IPS-20b (cell line): ENCODE measurements around the gene SLC6A19.

Experiments used
- H3K27ac ChIP-seq: one replicate; pipeline ENCODE4 v1.5.1; 2013; ENCODE audit warnings: low read length
- H3K27me3 ChIP-seq: 2 replicates; pipeline ENCODE4 v1.6.1; 2013; ENCODE audit warnings: mild to moderate bottlenecking, low read length, inconsistent platforms; ENCODE audit not compliant: insufficient read depth
- H3K36me3 ChIP-seq: 2 replicates; pipeline ENCODE4 v1.6.1; 2013; ENCODE audit warnings: low read depth, mild to moderate bottlenecking, inconsistent platforms, low read length, moderate library complexity; ENCODE audit not compliant: insufficient read depth
- H3K4me1 ChIP-seq: 2 replicates; pipeline ENCODE4 v1.6.1; 2013; ENCODE audit warnings: mild to moderate bottlenecking, control low read depth, inconsistent platforms, low read length, moderate library complexity; ENCODE audit not compliant: insufficient read depth
- H3K4me3 ChIP-seq: 2 replicates; pipeline ENCODE4 v1.5.1; 2013; ENCODE audit warnings: mild to moderate bottlenecking, low read length, inconsistent platforms
- H3K9ac ChIP-seq: 2 replicates; pipeline ENCODE4 v1.6.1; 2013; ENCODE audit warnings: low read depth, mild to moderate bottlenecking, inconsistent platforms, low read length, moderate library complexity
- H3K9me3 ChIP-seq: 2 replicates; pipeline ENCODE4 v1.6.1; 2013; ENCODE audit warnings: mild to moderate bottlenecking, low read depth, low read length, inconsistent platforms; ENCODE audit not compliant: insufficient read depth

Gene SLC6A19

DNA sequence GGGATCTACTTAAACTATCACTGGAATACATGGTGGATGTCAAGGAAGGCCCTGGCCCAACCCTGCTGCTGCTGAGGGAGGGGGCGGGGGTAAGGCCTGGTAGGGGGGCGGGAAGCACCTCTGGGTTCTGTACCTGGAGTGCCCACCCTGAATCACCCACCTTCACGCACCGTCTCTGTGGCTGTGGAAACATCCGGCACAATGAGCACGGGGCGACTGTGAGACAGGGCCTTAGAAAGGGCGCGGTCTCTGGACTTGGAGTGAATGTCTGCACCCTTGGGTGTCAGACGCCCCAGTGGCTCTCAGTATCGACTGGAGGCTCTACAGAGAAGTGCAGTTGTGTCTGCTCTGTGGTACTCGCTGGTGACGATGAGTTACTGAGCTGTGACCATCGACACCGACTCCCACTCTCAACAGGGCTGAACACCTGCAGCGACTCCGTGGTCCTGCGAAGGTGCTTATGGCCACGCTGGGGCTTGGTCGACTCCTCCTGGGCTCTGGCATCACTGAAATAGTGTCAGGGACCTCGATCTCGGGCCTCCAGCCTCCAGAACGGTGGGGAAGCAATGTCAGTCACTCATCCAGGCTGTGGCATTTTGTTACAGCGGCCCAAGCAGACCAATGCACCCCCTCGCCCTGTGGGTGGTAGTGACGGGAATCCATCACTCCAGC lies 25.5 kb upstream of the SLC6A19 start:
- Histone ChIP-seq H3K4me1 (no peaks in the 10 kb centered on the region), H3K27me3 (no peaks in the 10 kb centered on the region; the same call in 1 of the 2 replicates), H3K4me3 (no peak overlapping the region), H3K27ac (no peak overlapping the region), H3K9me3 (no peaks in the 10 kb centered on the region), H3K9ac (no peak overlapping the region), H3K36me3 (no peaks in the 10 kb centered on the region)

DNA sequence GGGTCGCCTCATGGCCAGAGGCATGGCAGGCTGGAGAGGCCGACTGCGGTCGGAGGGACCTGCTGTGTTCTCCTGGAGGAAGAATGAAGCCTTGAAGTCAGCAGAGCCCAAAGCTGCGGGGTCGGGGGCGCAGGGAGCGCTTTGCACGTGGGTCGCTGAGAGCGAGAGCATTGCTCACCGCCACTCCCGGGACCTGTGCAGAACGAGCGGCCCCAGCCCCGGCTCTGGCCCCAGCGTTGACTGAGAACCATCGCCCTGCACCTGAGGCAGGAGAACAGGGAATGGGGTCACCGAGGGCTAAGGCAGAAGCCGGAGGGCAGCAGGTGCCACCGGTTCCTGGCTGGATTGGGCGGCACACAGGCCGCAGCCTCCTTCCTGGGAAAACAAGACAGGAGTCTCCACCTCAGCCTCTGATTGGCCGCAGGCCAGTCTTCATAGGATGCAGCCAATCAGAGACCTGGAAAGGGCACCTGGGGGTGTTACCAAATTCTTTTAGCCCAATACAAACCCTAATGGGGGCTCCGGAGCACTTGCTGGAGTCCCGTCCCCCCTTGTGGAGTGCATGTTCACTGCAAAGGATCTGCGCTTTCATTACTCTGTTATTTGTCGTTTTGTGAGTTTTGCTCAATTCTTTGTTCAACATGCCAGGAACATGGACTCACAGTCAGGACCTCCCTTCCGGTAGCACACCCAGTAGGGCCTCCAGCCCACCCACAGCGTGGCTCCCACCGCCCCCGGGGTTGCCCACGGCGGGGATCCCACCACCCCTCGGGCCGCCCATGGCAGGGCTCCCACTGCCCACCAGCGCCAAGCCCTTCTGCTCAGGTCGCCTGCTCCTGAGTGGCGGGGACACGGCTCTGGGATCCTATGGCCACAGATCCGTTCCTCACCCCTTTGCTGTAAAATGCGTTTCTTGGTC lies 24.7 kb upstream of the SLC6A19 start:
- Histone ChIP-seq H3K36me3 (no peaks in the 10 kb centered on the region), H3K4me1 (no peaks in the 10 kb centered on the region)

DNA sequence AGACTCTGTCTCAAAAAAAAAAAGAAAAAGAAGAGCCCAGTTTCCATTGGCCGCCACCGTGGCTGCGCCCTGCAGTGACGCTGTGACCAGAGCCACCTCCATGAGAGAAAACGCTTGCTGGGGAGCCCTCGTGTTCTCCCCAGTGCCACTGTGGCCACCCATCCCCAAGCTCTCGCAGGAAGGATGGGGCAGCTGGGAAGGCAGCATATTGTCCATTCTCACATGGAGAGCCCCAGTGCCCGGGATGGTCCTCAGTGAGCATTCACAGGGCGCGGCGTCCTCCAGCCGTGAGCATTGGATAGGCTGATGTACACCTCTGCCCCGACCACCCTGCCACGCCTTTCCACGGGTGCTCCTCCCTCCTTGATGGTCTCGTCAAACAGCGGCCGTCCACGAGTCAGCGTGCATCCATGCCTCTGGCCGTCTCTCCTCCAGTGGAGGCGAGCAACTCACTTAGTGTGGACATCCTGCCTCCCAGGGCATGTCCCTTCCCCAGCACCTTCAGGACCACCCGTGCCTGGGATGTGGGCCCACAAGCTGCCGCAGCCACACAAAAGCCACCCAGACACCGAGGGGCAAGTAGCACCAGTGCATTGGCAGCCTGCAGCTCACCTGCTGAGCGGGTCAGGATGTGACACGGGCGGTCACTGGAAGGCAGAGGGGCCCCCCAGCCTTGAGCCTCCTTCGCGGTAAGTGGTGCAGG lies 23.4 kb upstream of the SLC6A19 start:
- no peak overlapping the region for H3K27ac ChIP-seq
- H3K4me1 ChIP-seq: no peaks in the 10 kb centered on the region
- H3K9ac ChIP-seq: no peak overlapping the region
- no peaks in the 10 kb centered on the region for H3K36me3 ChIP-seq
- no peaks in the 10 kb centered on the region for H3K9me3 ChIP-seq
- H3K27me3 ChIP-seq: no peaks in the 10 kb centered on the region; the same call in 1 of the 2 replicates
- no peak overlapping the region for H3K4me3 ChIP-seq

More for the DNA sequence above, 24.7 kb upstream of the SLC6A19 start:
- no peak overlapping the region for H3K9ac ChIP-seq
- H3K9me3 ChIP-seq: no peaks in the 10 kb centered on the region
- no peak overlapping the region for H3K27ac ChIP-seq
- H3K4me3 ChIP-seq: no peak overlapping the region
- no peaks in the 10 kb centered on the region; the same call in 1 of the 2 replicates for H3K27me3 ChIP-seq

DNA sequence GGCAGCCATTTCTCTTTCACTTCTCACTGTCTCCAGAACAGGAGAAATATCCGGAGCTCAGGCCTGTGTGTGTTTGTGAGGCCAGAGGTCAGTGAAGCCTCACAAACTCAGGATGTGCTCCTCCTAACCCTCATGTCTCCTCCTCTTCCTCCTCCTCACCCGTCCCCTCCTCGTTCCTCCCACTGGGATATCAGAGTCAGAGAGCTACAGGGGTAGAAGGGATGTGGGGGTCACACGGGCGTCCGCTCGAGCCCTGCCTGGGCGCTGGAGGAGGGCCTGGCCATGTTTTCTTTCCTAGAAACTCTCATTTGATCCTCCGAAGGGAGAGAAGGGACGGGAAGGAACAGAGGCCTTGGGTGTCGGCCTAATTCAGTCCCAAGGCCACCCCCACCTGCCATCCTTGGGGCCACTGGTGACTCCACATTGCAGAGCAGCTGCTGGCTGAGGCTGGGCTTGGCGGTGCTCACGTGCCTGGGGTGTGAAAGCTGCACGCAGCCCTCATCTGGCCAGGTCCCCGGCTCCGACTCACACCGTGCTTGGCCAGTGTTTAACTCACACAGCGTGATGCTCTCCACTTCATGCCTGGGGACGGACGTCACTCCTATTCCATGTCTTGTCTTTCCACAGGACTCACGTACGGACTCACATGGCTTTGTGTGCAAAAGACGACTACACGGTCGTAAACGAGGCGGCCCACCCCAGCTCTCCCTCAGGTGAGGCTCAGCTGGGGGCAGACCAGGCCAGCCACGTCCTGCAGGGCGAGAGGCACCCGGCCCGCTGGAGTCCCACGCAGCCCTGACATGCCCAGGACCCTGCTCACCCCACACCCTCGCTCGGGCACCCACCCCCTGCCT lies 22.6 kb upstream of the SLC6A19 start:
- Histone ChIP-seq H3K9me3 (no peaks in the 10 kb centered on the region), H3K27ac (no peak overlapping the region), H3K27me3 (no peaks in the 10 kb centered on the region; the same call in 1 of the 2 replicates), H3K36me3 (no peaks in the 10 kb centered on the region), H3K4me3 (no peak overlapping the region), H3K9ac (no peak overlapping the region), H3K4me1 (no peaks in the 10 kb centered on the region)

DNA sequence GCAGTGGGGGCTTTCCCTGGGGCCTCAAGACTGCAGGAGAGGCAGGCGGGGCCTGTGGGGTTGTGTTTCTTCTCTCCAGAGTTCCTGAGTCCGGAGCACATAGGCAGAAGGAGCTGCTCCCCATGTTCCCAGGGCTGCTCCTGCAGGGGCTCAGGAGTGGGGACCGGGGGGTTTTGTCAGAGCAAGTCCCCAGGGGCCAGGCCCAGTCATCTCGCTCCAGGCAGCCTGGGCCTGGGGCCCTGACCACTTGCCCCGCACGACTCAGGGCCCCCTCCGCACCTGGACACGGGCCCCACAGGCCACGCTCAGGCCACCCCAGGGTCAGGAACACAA lies 22.0 kb upstream of the SLC6A19 start:
- Histone ChIP-seq H3K9me3 (no peaks in the 10 kb centered on the region), H3K9ac (no peak overlapping the region), H3K36me3 (no peaks in the 10 kb centered on the region), H3K27me3 (no peaks in the 10 kb centered on the region), H3K4me1 (no peaks in the 10 kb centered on the region), H3K4me3 (no peak overlapping the region), H3K27ac (no peak overlapping the region)

DNA sequence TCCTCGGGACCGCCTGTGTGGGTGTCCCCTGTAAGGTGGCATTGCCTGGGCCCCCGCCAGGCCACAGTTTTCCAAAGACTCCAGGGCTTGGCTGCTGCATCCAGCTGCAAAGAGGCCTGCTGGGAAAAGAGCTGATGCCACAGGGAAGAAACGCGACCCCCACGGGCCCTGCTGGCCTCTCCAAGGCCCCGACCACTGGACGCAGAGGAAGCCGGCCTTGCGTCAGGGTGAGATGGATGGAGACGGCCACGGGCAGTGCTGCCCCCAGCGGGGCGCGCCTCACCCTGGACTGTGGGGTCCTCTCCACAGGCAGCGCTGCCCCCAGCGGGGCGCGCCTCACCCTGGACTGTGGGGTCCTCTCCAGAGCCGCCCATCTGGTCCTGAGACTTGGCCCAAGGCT lies 21.3 kb upstream of the SLC6A19 start:
- Histone ChIP-seq H3K36me3 (no peaks in the 10 kb centered on the region), H3K27me3 (no peaks in the 10 kb centered on the region), H3K4me3 (no peak overlapping the region), H3K9me3 (no peaks in the 10 kb centered on the region), H3K27ac (no peak overlapping the region), H3K9ac (no peak overlapping the region), H3K4me1 (no peaks in the 10 kb centered on the region)

DNA sequence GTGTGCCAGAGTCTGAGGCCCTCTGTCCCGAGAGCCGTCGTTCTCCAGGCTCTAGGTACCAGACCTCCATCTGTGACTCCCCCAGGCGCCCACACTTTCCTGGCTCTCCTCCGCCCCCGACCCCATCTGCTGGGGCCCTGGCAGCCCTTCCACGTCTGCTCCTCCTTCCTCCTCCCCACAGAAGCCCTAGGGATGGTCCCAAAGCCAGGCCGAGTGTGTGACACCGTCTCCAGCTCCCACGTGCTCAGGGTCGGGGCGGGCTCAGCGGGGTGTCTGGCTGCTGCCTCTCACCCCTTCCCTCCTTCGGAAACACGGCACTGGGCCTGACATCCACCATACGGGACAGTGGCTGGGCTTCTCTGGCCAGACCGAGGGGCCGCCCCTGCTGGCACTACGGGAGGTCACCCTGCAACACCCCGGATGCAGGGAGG lies 20.5 kb upstream of the SLC6A19 start:
- Histone ChIP-seq H3K27ac (no peak overlapping the region), H3K27me3 (no peaks in the 10 kb centered on the region), H3K4me1 (no peaks in the 10 kb centered on the region), H3K9me3 (no peaks in the 10 kb centered on the region), H3K4me3 (no peak overlapping the region), H3K9ac (no peak overlapping the region), H3K36me3 (no peaks in the 10 kb centered on the region)

DNA sequence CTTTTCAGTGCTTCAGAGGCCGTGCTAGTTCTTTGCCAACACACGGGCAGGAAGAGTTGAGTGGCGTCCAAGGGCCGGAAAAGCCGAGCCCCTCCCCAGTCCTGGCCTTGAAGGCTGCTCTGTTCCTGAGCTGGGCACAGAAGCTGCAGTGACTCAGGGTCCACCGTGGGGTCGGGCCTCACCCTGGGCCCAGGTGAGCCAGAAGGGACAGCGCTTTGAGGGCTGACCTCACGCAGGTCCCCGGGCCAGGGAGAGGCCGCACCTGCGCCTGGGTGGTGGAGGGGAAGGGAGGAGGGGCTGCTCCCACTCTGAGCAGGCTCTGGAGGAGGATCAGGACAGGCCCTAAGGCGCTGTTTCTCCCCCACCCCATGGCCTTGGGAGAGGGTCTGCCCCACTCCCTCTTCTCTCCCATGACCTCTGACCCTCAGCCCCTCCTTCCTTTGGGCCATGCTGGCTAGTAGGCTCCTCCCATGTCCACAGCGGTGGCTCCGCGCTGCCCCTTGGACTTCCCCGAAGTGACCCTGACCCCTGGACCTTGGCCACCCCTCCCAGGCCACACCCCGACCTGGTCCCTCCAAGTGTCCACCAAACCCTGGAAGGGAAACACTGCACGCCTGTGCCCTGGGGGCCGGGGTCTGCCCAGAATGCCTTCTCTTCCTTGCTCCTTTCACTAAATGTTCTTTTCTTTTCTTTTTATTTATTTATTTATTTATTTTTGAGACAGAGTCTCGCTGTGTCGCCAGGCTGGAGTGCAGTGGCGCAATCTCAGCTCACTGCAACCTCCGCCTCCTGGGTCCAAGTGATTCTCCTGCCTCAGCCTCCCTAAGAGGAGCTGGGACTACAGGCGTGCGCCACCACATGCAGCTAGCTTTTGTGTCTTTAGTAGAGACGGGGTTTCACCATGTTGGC lies 19.7 kb upstream of the SLC6A19 start:
- H3K36me3 ChIP-seq: no peaks in the 10 kb centered on the region
- H3K9ac ChIP-seq: no peak overlapping the region
- no peak overlapping the region for H3K27ac ChIP-seq
- H3K9me3 ChIP-seq: no peaks in the 10 kb centered on the region
- H3K4me1 ChIP-seq: no peaks in the 10 kb centered on the region
- H3K27me3 ChIP-seq: no peaks in the 10 kb centered on the region
- H3K4me3 ChIP-seq: no peak overlapping the region

DNA sequence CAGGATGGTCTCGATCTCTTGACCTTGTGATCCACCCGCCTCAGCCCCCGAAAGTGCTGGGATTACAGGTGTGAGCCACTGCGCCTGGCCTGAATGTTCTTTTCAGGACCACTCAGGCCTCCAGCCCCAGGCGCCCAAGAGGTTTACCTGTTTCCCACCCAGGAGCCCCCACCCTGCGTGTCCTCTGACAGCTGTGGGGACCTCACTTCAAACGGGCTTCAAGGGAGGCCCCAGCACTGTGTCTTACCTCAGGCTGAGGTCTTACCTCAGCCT lies 19.1 kb upstream of the SLC6A19 start:
- H3K27ac ChIP-seq: no peak overlapping the region
- H3K4me1 ChIP-seq: no peaks in the 10 kb centered on the region
- no peak overlapping the region for H3K4me3 ChIP-seq
- no peaks in the 10 kb centered on the region for H3K9me3 ChIP-seq
- H3K27me3 ChIP-seq: no peaks in the 10 kb centered on the region
- no peak overlapping the region for H3K9ac ChIP-seq
- H3K36me3 ChIP-seq: no peaks in the 10 kb centered on the region

DNA sequence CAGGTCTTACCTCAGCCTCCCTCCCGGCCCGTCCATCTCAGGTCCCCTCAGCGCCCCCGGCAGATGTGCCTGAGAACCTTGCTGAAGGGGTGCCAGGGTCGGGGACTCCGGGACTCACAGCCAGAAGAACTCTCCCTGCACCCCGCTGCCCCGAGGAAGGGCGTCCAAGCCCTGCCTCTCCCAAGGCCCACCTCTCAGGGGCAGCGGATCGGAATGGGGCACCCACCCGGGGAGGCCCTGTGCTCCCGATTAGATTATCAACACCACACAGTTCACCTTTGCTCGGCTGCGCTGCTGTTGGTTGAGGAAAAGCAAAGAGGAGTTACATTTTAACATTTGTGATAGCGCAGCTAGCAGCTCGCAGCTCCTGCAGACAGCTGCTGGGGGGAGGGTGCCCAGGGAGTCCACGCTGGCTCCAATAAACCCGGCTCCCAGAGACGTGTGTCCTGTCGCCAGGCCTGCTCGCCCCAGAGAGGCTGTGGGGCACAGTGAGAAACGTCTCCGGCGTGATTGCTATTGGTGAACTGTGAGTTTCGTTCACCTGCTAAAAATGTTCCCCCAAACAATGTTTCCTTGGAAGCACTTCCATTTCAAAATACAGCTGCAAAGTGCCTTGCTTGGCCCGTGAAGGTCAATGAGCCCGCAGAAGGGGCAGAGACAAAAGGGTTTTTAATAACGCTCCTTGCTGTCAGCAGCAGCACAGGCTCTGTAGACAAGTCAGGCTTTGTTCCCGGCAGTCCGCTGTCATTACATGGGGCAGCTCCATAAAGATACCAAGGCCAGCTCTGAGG lies 18.6 kb upstream of the SLC6A19 start:
- H3K9ac ChIP-seq: no peak overlapping the region
- no peaks in the 10 kb centered on the region for H3K27me3 ChIP-seq
- no peaks in the 10 kb centered on the region for H3K9me3 ChIP-seq
- no peak overlapping the region for H3K4me3 ChIP-seq
- no peak overlapping the region for H3K27ac ChIP-seq
- no peaks in the 10 kb centered on the region for H3K4me1 ChIP-seq
- H3K36me3 ChIP-seq: no peaks in the 10 kb centered on the region
